ENCODE results near the gene HOXD12.
A peak's percentile ranks its signal among the peaks of the same experiment; 100 is the strongest.

DNA sequence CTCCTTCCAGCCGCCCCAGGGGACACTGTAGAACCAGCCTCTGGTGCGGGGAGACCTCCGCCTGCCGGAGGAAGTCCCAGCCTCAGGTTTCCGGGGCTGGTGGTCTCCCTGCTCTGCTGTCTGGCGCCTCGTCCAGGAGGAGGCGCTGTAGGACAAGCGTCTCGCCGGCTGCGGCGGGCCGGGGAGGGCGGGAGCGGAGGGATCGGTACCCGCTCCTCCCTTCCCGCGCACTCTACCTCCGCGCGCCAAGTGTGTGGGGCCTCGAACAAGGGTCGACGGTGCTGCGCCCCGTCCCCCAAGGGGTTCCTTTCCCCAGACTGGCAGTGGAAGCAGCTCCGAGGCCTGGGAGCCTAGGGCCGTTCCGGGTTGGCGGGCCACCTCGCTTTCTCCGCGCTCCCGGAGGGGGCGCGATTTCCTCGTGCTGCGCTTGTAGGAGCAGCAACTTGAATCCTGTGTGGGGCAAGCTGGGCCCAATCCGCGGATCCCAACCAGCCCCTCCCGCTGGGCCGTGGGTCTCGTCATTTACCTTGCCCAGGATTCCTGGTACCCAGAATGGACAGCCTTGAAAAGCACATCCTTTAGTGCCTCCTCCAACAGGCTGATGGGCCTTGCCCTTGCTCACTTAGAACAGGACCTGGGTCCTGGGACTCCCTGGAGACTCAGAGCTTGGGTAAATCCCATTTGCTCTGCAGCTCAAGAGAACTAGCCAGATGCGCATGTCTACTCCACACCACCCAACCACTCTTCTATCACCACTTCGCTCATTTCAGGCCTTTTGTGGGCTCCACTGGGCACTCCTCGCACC, 41.1 kb downstream of the HOXD12 start:
- TF ChIP-seq, protein P1, sequence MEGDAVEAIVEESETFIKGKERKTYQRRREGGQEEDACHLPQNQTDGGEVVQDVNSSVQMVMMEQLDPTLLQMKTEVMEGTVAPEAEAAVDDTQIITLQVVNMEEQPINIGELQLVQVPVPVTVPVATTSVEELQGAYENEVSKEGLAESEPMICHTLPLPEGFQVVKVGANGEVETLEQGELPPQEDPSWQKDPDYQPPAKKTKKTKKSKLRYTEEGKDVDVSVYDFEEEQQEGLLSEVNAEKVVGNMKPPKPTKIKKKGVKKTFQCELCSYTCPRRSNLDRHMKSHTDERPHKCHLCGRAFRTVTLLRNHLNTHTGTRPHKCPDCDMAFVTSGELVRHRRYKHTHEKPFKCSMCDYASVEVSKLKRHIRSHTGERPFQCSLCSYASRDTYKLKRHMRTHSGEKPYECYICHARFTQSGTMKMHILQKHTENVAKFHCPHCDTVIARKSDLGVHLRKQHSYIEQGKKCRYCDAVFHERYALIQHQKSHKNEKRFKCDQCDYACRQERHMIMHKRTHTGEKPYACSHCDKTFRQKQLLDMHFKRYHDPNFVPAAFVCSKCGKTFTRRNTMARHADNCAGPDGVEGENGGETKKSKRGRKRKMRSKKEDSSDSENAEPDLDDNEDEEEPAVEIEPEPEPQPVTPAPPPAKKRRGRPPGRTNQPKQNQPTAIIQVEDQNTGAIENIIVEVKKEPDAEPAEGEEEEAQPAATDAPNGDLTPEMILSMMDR (conservative IDR thresholded peaks at IDR 0.05; ENCODE audit: low read depth in 2 of 2), result peak; percentile 75 to 93
- TF ChIP-seq JUNB (IDR thresholded peaks at IDR 0.05; ENCODE audit: unreplicated experiment) (no peak), EZH2 (IDR thresholded peaks at IDR 0.05; ENCODE audit: low read depth, unreplicated experiment) (peak; percentile 25), POLR2AphosphoS5 (IDR thresholded peaks at IDR 0.05; ENCODE audit: low read depth) (no peak), EZH2phosphoT487 (IDR thresholded peaks at IDR 0.05; ENCODE audit: unreplicated experiment) (no peak), NANOG (IDR thresholded peaks at IDR 0.05; ENCODE audit: borderline replicate concordance) (no peak; the same call in 1 of the 2 replicates)
- TF ChIP-seq, protein P2, sequence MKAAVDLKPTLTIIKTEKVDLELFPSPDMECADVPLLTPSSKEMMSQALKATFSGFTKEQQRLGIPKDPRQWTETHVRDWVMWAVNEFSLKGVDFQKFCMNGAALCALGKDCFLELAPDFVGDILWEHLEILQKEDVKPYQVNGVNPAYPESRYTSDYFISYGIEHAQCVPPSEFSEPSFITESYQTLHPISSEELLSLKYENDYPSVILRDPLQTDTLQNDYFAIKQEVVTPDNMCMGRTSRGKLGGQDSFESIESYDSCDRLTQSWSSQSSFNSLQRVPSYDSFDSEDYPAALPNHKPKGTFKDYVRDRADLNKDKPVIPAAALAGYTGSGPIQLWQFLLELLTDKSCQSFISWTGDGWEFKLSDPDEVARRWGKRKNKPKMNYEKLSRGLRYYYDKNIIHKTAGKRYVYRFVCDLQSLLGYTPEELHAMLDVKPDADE (IDR thresholded peaks at IDR 0.05), result peak; percentile 62; the same call in 1 of the 2 replicates
- TF ChIP-seq, protein P3, sequence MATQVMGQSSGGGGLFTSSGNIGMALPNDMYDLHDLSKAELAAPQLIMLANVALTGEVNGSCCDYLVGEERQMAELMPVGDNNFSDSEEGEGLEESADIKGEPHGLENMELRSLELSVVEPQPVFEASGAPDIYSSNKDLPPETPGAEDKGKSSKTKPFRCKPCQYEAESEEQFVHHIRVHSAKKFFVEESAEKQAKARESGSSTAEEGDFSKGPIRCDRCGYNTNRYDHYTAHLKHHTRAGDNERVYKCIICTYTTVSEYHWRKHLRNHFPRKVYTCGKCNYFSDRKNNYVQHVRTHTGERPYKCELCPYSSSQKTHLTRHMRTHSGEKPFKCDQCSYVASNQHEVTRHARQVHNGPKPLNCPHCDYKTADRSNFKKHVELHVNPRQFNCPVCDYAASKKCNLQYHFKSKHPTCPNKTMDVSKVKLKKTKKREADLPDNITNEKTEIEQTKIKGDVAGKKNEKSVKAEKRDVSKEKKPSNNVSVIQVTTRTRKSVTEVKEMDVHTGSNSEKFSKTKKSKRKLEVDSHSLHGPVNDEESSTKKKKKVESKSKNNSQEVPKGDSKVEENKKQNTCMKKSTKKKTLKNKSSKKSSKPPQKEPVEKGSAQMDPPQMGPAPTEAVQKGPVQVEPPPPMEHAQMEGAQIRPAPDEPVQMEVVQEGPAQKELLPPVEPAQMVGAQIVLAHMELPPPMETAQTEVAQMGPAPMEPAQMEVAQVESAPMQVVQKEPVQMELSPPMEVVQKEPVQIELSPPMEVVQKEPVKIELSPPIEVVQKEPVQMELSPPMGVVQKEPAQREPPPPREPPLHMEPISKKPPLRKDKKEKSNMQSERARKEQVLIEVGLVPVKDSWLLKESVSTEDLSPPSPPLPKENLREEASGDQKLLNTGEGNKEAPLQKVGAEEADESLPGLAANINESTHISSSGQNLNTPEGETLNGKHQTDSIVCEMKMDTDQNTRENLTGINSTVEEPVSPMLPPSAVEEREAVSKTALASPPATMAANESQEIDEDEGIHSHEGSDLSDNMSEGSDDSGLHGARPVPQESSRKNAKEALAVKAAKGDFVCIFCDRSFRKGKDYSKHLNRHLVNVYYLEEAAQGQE (IDR thresholded peaks at IDR 0.05; ENCODE audit: unreplicated experiment), result no peak
